H9 (cell line): ENCODE data around the gene CXCL10. TPM values are rescaled to one million over a fixed set of nuclear protein-coding genes. Genes with fewer than 3 reads are reported as not detected.

Experiments used
- DNase-seq: peaks from one replicate; pipeline ENCODE4 v3.0.0-alpha.2; 2017
- H2AFZ ChIP-seq: one replicate; pipeline ENCODE4 v1.6.1; 2013; ENCODE audit warnings: mild to moderate bottlenecking, low read length, control low read depth, moderate library complexity
- H2AK5ac ChIP-seq: 2 replicates; pipeline ENCODE4 v1.6.1; 2013; ENCODE audit warnings: low read length, control low read depth, mixed read lengths; ENCODE audit not compliant: insufficient read length
- H2BK120ac ChIP-seq: one replicate; pipeline ENCODE4 v1.6.1; 2013; ENCODE audit warnings: low read depth, mild to moderate bottlenecking, low read length, control low read depth, inconsistent platforms; ENCODE audit not compliant: poor library complexity, severe bottlenecking
- H2BK12ac ChIP-seq: 2 replicates; pipeline ENCODE4 v1.6.1; 2013; ENCODE audit warnings: low read length, control low read depth, mixed read lengths, low read depth; ENCODE audit not compliant: insufficient read length
- H2BK15ac ChIP-seq: 2 replicates; pipeline ENCODE4 v1.6.1; 2013; ENCODE audit warnings: low read depth, low read length, control low read depth
- H2BK20ac ChIP-seq: one replicate; pipeline ENCODE4 v1.6.1; 2013; ENCODE audit warnings: low read depth, mild to moderate bottlenecking, low read length, control low read depth, inconsistent platforms; ENCODE audit not compliant: poor library complexity, severe bottlenecking
- H2BK5ac ChIP-seq: 2 replicates; pipeline ENCODE4 v1.6.1; 2013; ENCODE audit warnings: low read length, control low read depth, mixed read lengths; ENCODE audit not compliant: insufficient read length
- H3K14ac ChIP-seq: 2 replicates; pipeline ENCODE4 v1.6.1; 2013; ENCODE audit warnings: low read length, control low read depth; ENCODE audit not compliant: insufficient read depth
- H3K18ac ChIP-seq: 2 replicates; pipeline ENCODE4 v1.6.1; 2013; ENCODE audit warnings: low read depth, mild to moderate bottlenecking, mixed read lengths, low read length, control low read depth; ENCODE audit not compliant: insufficient read length
- H3K23ac ChIP-seq: 2 replicates; pipeline ENCODE4 v1.6.1; 2013; ENCODE audit warnings: low read length, control low read depth, mixed read lengths, low read depth; ENCODE audit not compliant: insufficient read length
- H3K23me2 ChIP-seq: 2 replicates; pipeline ENCODE4 v1.6.1; 2013; ENCODE audit warnings: low read depth, mild to moderate bottlenecking, mixed read lengths, low read length, control low read depth; ENCODE audit not compliant: insufficient read length, poor library complexity, severe bottlenecking
- H3K27ac ChIP-seq: 2 replicates; pipeline ENCODE4 v1.5.1; 2013; ENCODE audit warnings: low read length, control low read depth, mixed read lengths, low read depth; ENCODE audit not compliant: insufficient read length
- H3K27me3 ChIP-seq: 2 replicates; pipeline ENCODE4 v1.6.1; 2013; ENCODE audit warnings: low read length, control low read depth, inconsistent platforms; ENCODE audit not compliant: insufficient read depth
- H3K4ac ChIP-seq: 2 replicates; pipeline ENCODE4 v1.6.1; 2013; ENCODE audit warnings: low read depth, mild to moderate bottlenecking, control low read depth, inconsistent platforms, low read length, moderate library complexity
- H3K4me1 ChIP-seq: 2 replicates; pipeline ENCODE4 v1.6.1; 2013; ENCODE audit warnings: low read length, control low read depth, inconsistent platforms; ENCODE audit not compliant: insufficient read depth
- H3K4me2 ChIP-seq: 2 replicates; pipeline ENCODE4 v1.6.1; 2013; ENCODE audit warnings: low read length, control low read depth, mixed read lengths; ENCODE audit not compliant: insufficient read length, insufficient read depth
- H3K56ac ChIP-seq: 2 replicates; pipeline ENCODE4 v1.6.1; 2013; ENCODE audit warnings: low read depth, mild to moderate bottlenecking, mixed read lengths, low read length, control low read depth; ENCODE audit not compliant: insufficient read length
- H3K79me1 ChIP-seq: 2 replicates; pipeline ENCODE4 v1.6.1; 2013; ENCODE audit warnings: low read depth, mild to moderate bottlenecking, moderate library complexity, low read length, control low read depth, inconsistent platforms; ENCODE audit not compliant: insufficient read depth, poor library complexity, severe bottlenecking
- H3K79me2 ChIP-seq: 2 replicates; pipeline ENCODE4 v1.6.1; 2013; ENCODE audit warnings: low read length, control low read depth, inconsistent platforms; ENCODE audit not compliant: insufficient read depth
- H3K9ac ChIP-seq: 2 replicates; pipeline ENCODE4 v1.6.1; 2013; ENCODE audit warnings: low read length, control low read depth, mixed read lengths; ENCODE audit not compliant: insufficient read length; ENCODE audit errors: extremely low read depth
- H3K9me3 ChIP-seq: one replicate; pipeline ENCODE4 v1.6.1; 2013; ENCODE audit warnings: low read depth, low read length, inconsistent platforms; ENCODE audit not compliant: control insufficient read depth
- H3T11ph ChIP-seq: one replicate; pipeline ENCODE4 v1.6.1; 2013; ENCODE audit warnings: mild to moderate bottlenecking, low read length, control low read depth, inconsistent platforms
- H4K20me1 ChIP-seq: one replicate; pipeline ENCODE4 v1.6.1; 2013; ENCODE audit not compliant: control insufficient read depth, insufficient read length, insufficient read depth
- H4K5ac ChIP-seq: 2 replicates; pipeline ENCODE4 v1.6.1; 2013; ENCODE audit warnings: low read depth, mild to moderate bottlenecking, mixed read lengths, low read length, control low read depth; ENCODE audit not compliant: insufficient read length
- H4K8ac ChIP-seq: replicated peaks from 2 replicates; pipeline ENCODE4 v1.6.1; 2013; ENCODE audit warnings: low read length, control low read depth, mixed read lengths, low read depth; ENCODE audit not compliant: insufficient read length
- H4K91ac ChIP-seq: 2 replicates; pipeline ENCODE4 v1.6.1; 2013; ENCODE audit warnings: low read depth, mild to moderate bottlenecking, moderate library complexity, mixed read lengths, low read length, control low read depth; ENCODE audit not compliant: insufficient read length
- H3K27ac Mint-ChIP-seq, 3 experiments: 2 replicates in 2 of 3; 3 replicates in 1 of 3; pipeline ENCODE4 v1.8.0; 2020 to 2021; ENCODE audit warnings: mixed read lengths in 3 of 3, mild to moderate bottlenecking in 1 of 3, moderate library complexity in 1 of 3
- H3K27me3 Mint-ChIP-seq: 2 replicates; pipeline ENCODE4 v1.8.0; 2021; ENCODE audit warnings: low read depth, mild to moderate bottlenecking, moderate library complexity, mixed read lengths
- H3K36me3 Mint-ChIP-seq, 3 experiments: 2 replicates in 2 of 3; 3 replicates in 1 of 3; pipeline ENCODE4 v1.8.0; 2020 to 2021; ENCODE audit warnings: low read depth in 3 of 3, mixed read lengths in 3 of 3; ENCODE audit not compliant: insufficient read depth in 1 of 3
- H3K4me1 Mint-ChIP-seq, 2 experiments: 2 replicates each; pipeline ENCODE4 v1.8.0; 2020; ENCODE audit warnings: mixed read lengths in 2 of 2
- H3K4me3 Mint-ChIP-seq, 2 experiments: 2 replicates in 1 of 2; 3 replicates in 1 of 2; pipeline ENCODE4 v1.8.0; 2020 to 2021; ENCODE audit warnings: mild to moderate bottlenecking in 2 of 2, mixed read lengths in 2 of 2, moderate library complexity in 1 of 2
- H3K9me3 Mint-ChIP-seq, 2 experiments: 2 replicates in 1 of 2; 3 replicates in 1 of 2; pipeline ENCODE4 v1.8.0; 2020; ENCODE audit warnings: mild to moderate bottlenecking in 2 of 2, mixed read lengths in 2 of 2, moderate library complexity in 1 of 2
- CTCF ChIP-seq: fragments of 200-600 bp; sonication (generic); conservative IDR thresholded peaks from 3 replicates; pipeline ENCODE4 v1.8.0; 2021; ENCODE audit warnings: antibody characterized with exemption, mild to moderate bottlenecking
- WGBS: extraction: QIAGEN DNeasy Blood & Tissue Kit; methylation state at CpG from one replicate; pipeline ENCODE4 v1.1.7; 2013; ENCODE audit warnings: missing lambda C conversion rate, low lambda C conversion rate, mixed read lengths; ENCODE audit not compliant: insufficient read length; ENCODE audit errors: extremely low coverage; 5-methylcytosine and 5-hydroxymethylcytosine counted together
- total RNA-seq: library from RNA; stranded (reverse); gene quantifications from 2 replicates; pipeline ENCODE4 v1.2.1, GENCODE V29; 2021

The CXCL10 gene
- total RNA-seq, 1 experiment from 2014 or later = not detected

- Mint-ChIP-seq H3K27me3 (no peaks in the 10 kb centered on the region; the same call in 1 of the 2 replicates), H3K4me1 (no peaks in the 10 kb centered on the region), H3K27ac (no peak overlapping the region), H3K36me3 (no peaks in the 10 kb centered on the region), H3K9me3 (no peaks in the 10 kb centered on the region), H3K4me3 (no peak overlapping the region)
- Histone ChIP-seq H3K23ac (no peak overlapping the region), H4K20me1 (no peaks in the 10 kb centered on the region), H3K79me1 (no peaks in the 10 kb centered on the region), H3K4me1 (no peaks in the 10 kb centered on the region), H2BK15ac (no peak overlapping the region), H3K23me2 (no peaks in the 10 kb centered on the region), H3K9ac (no peak overlapping the region), H2BK120ac (no peak overlapping the region), H3K56ac (no peak overlapping the region), H3K79me2 (no peaks in the 10 kb centered on the region), H3K9me3 (no peaks in the 10 kb centered on the region), H2AK5ac (no peak overlapping the region), H2BK12ac (no peak overlapping the region), H2BK20ac (no peak overlapping the region), H4K5ac (no peak overlapping the region), H3K4me2 (no peak overlapping the region), H3K27ac (no peak overlapping the region), H3K14ac (no peak overlapping the region), H4K91ac (no peak overlapping the region), H3K27me3 (no peaks in the 10 kb centered on the region), H3K4ac (no peak overlapping the region), H2BK5ac (no peak overlapping the region), H2AFZ (no peak overlapping the region), H3T11ph (no peak overlapping the region), H4K8ac (no peak overlapping the region), H3K18ac (no peak overlapping the region)
- no CpG with 5 or more reads among the region's 4 CpGs for WGBS
- no peak for DNase-seq
- TF ChIP-seq CTCF = no peak
These were observed 21.1 kb downstream of the CXCL10 start for GRCh38 chr4:76002176-76002575.
